Renal cortex interstitium (tissue), 11 donors: ENCODE data around the gene ZNF516. TPM values are rescaled to one million over a fixed set of nuclear protein-coding genes. Genes with fewer than 3 reads are reported as not detected.

Experiments used
- DNase-seq, 11 donors: peaks; one replicate each; pipeline ENCODE4 v3.0.0-alpha.2; 2013; ENCODE audit warnings: low read depth in 9 of 11, low spot score in 4 of 11; ENCODE audit errors: extremely low read depth in 1 of 11
- polyA plus RNA-seq, 3 donors: library from polyadenylated mRNA; unstranded; fragments of 120-200 nt; gene quantifications; one replicate each; pipeline ENCODE4 v1.2.1, GENCODE V29; 2013; ENCODE audit not compliant: insufficient read length in 3 of 3

Gene ZNF516
- polyA plus RNA-seq, 3 donors = 43.8 to 52.2 (median 46.7) TPM

DNA sequence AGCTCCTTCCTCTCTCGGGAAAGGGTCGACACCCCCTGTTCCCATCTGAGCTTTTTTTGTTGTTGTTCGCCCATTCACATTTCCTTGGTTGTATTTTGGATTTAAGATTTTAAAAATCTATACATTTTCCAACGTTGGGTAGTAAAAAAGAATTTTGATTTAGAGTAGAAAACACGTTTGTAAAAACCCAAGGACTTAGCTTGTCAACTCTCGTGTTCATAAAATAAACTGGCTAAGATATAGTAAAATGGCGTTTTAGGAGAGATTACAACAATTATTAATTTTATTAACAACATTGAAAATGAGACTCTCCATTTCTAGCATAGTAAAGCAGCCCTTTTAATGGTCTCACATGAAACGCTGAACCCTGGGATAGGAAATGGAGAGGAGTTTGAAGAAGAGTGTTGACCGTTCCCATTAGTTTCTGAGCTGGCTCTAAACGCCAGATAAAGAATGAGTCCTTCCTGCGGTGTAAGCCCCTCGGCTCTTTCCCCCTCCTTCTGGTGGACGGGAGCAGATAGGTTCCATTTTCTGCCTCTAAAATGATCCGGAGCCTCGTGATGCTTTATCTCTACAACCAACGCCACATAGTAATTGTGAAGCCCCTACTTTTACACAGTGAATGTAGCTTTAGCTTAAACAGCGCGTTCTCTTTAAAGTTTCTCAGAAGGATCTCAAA, 24.0 kb upstream of the ZNF516 start:
- DNase-seq = peak in 1 of 11 donors; percentile 46

DNA sequence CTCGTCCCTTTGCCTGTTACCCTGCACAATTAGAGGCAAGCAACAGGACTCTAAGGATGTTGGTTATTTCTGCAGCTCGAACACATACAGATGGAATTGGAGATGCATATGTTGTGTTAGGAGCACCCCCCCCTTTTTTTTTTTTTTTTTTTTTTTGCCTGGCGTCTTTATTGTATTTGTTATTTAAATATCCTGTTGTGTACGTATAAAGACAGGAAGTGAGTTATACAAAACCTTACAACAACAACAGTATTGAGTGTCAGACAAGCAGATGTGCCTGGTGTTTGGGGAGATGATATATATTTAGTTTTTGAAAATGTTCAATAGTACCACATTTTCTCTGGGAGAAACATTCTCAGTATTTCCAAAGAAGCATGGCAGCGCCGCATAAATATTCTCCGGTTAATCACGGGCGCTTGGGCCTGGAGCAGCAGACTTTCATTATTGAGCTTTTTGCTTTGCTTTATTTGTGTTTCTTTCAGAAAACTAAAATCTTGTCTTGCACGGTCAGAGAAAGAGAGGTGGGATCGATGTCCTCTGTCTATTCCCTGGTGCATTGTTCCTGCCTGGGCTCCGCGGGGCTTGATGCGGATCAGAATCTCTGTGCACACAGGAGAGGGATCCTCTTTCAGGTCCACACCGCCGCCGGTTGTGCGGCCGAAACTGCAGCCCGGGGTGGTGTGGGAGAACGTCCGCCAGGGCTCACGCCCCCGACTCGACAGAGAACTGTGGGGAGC, 23.2 kb upstream of the ZNF516 start:
- DNase-seq = peak in 2 of 11 donors; percentile 49 to 50

DNA sequence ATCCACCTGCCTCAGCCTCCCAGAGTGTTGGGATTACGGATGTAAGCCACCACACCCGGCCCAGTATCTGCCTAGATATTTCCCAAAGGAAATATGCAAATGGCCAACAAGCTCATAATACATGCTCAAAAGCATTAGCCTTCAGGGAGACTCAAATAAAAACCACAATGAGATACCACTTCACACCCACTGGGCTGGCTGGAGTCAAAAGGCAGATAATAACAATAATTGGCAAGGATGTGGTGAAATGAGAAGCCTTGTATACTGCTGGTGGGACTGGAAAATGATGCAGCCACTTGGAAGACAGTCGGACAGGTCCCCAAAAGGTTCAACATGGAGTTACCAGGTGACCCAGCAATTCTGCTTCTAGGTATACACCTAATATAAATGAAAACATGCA, 20.5 kb upstream of the ZNF516 start:
- no peak for DNase-seq

DNA sequence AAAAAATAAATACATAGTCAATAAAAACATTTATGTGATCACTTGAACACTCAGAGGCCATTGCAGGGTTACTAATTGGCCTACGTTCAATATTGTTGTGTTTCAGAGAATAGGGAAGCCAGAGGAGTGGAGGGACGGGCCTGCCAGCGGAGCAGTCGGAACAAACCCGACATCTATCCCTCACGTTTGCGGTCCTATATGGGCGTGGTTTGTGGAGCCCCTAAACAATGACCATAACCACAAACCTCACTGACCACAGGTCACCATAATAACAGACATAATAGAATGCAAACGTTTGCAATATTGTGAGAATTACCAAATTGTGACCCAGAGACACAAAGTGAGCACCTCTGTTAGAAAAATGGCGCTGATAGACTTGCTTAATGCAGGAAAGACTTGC, 19.5 kb upstream of the ZNF516 start:
- no peak for DNase-seq

DNA sequence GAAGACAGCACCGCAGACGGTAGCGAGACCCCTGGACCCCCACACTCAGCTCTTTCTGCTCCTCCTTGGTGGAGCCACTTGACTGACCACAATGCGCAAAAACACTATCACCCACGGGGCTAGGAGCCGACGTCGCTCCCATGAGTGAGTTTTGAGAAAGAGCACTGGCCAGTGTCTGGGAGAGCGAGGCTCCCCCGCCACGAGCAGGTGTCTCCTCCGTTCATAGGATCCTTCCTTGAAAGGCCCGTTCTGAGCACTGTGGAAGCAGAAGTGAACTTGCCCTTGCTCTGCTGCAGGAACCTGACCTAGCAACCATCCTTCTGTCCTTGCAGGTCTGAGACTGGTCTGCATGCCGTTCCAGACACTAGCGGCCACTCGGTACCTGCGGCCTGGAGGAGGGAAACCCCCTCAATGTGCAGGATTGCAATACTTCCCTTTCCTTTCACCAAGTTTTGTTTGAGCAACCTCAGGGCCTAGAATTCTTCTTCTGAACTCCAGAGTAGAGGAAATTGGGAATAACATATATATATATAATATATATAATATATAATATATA, 12.9 kb upstream of the ZNF516 start:
- DNase-seq = no peak

DNA sequence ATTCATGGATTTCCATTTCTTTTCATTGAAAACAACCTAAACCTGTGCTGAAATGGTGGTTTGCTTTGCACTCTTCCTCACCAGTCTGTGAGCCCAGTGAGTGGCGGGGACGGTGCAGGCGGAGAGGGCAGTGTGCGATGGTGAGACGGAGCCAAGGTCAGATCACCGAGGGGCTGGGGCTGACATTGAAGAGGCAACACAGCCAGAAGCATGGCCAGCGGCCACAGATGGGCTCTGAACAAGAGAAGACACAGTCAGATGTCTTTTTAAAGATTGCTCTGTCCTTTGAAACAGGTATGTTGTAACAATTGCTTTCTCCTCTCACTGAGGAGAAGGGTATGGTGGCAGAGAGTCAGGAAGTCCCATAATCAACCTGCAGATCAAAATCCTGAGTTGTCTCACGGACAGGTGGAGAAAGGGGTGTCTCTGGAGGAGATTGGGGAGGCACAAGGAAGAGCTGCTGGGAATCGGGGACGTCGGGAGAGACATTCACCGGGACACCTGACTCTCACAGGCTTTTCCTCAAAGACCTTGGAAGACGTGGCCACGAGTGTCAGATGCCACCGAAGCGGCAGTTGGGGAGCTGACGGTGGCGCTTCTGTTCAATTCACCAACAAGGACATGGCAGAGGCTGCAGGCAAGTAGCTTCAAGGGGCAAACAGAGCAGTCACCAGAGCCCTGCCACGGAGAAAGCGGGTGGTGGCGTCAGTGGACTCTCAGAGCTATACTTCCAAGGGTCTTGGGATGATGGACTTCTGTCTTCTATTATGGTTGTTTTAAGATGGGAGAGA, 12.1 kb upstream of the ZNF516 start:
- no peak for DNase-seq

DNA sequence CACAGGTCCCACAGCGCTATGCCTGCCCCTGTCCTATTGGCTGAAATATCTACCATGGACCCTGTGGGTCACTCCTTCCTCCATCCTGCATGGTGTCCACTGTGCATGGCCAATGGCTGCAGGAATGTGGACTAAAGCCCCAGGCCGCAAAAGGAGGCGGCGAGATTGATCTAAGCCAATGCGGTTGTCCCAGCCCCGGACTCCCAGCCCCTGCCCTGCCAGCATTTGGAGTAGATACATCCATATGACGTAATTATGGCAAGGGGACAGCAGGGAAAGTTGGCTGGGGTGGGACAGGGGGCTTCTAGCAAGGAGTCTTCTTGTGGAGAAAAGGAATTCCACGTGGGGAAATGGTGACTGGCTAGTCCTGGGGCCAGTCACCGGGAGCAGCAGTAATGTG, 11.4 kb upstream of the ZNF516 start:
- no peak for DNase-seq

DNA sequence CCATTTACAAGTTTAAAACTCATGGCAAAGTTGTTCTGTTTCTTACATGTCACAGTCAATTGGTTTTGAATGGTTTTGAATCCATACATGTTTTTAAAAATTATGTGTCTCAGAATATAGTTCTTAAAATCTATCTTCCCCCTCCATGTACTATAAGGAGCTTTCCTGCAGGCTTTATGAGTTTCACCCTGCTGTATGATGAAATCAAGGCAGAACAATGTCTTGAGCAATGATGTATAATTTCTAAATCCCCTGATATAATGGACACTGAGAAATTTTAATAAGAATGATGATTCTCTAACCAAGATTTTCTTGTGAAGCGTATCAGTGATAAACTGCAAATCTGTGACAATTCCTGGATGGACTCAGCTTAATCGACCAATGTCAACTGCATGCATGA, 10.6 kb upstream of the ZNF516 start:
- DNase-seq = no peak

DNA sequence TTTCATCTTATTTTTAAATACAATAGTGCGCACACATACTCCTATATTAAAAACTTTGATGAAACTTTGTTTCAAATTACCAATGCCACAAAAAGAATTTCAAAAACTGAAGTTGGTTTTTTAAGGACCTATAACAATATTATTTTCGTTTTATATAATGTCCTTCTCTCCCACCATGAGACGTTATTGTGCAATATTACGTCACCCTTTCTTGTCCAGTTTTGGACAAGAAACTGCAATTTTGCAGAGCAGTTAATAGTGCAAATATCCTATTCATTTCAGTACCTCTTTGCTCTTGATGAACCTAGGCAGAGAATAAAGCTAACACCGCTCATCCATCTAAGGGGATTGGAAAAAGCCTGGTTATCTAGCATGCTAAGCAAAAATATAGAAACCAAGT, 9.7 kb upstream of the ZNF516 start:
- no peak for DNase-seq

DNA sequence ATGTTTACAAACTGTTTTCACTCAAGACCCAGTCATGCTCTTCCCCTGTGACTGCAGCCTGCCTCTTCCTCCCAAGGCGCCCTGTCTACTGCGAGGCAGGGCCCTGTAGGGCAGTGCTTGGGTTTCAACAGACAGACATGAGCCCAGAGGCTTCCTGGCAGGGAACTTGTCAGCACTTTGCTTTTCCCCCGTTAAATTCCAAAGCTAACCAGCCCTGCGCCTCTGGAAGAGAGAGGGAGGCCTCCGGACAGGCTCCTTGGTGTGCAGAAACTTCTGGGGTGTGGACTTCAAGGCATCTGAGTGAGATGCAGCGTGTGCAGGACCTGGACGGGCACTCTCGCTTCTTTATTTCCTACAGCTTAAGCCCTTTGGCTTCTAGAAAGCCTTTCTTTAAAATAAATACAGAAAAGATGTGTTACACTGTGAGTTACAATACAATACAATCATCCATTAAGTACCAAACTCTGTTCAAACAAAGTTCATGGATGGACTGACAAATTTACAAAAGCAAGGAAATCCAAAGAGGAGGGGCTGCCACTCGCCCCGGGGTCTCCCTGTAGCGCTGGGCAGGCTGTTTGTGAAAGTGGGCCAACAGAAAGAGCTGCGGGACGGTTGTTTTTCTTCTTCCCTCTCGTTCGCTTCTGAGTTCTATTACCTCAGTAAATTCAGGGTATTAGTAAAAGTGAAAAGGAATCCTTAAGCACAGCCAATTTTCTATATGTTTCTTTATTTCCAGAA, 8.8 kb upstream of the ZNF516 start:
- DNase-seq = no peak

DNA sequence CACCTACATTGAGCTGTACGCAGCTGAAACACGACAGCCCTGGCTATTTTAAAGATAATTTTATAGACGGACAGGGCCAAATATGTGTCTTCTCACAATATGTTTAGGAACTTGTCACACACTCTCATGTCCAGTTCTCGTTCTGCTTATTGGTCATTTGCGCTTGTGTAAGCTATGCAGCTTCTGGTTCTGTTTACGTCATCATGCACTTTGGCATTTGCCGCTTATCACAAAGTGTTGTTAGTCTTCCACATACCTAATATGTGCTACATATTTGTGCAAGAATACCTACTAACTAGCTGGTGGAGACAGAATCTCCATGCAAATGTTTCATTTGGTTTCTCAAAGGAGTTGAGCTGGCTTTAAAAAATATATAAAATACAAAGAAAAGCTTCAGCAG, 7.5 kb upstream of the ZNF516 start:
- DNase-seq = no peak

DNA sequence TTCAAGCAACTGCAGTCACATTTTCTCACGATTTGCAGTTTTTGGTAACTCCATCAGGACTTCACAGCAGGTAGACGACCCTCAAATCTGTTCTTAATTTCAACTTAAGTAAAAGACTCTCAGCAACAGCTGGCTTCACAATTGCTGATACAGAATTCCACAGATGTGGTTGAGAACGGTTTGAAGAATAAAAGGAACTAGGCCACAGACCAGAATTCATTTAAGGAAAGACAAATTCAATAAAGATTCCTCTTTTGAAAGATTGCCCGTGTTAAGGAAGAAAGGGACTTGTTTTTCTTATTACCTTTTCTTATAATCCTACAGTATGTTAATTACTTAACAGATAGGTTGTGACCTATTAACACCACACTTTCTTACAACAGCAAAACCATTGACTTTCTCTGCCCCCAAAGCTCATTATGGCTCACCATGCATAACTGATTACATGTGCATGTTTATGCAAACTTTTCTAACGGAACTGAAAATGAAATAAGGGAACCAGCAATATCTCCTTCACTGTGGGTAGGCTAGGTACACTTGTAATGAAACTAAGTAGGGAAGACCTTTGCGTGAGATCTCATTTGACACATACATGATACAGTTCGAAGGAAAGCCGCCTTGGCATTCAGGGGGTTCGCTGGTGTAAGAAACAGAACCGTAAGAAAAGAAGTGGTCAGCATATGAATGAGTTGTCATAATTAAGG, 4.7 kb upstream of the ZNF516 start:
- DNase-seq = no peak

DNA sequence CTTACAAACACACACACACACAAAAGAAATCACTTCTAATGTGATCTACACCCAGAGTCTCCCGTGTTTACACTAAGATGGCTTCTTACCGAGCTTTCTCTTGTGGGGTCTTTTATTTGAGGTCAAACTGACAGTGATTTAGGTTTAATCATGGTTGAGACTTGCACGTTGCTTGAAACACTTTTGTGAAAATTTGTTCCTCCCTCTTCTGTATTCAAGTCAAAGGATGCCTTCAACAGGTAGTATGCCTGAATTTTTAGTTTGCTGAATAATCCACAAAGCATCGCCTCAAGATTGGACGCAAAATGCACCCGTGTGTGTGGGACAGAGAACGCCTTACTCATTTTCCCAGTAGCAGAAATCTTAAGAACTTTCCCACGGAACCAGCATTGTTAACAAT, 4.0 kb upstream of the ZNF516 start:
- no peak for DNase-seq

DNA sequence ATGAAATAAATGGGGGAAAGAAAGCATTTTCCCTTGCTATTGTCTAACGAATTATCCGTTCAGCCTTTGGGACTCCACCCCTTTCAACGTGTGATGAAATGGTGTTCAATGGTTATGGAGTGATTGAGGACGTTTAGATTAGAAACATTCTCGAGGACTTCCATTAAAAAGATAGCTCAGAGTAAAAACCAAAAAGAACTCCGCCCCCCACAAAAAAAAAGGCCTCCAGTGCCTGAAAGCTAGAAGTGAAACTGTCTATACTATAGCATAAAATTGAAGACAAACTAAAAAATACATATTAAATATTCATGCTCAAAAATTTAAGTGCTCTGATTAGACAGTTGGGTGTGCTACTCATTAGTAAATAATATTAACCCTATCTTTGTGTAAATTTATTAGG, 3.0 kb upstream of the ZNF516 start:
- no peak for DNase-seq

DNA sequence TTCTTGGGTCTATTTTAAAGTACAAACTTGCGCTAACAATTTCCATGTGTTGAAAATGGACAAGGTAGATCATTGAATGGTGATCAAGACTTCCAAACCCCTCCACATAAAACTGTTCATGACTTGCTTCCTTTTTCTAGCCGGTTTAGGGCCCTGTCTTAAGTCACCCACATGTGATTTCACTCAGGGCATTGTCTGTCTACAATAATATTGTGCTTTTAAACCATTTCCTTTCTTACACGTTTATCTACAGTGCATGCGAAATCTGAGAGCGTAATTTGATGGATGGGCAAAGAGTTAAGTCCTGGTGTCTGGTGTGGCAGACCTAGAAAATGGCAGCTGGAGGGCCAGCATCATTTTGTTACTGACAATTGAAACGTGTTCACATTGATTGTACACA, 2.0 kb upstream of the ZNF516 start:
- no peak for DNase-seq

DNA sequence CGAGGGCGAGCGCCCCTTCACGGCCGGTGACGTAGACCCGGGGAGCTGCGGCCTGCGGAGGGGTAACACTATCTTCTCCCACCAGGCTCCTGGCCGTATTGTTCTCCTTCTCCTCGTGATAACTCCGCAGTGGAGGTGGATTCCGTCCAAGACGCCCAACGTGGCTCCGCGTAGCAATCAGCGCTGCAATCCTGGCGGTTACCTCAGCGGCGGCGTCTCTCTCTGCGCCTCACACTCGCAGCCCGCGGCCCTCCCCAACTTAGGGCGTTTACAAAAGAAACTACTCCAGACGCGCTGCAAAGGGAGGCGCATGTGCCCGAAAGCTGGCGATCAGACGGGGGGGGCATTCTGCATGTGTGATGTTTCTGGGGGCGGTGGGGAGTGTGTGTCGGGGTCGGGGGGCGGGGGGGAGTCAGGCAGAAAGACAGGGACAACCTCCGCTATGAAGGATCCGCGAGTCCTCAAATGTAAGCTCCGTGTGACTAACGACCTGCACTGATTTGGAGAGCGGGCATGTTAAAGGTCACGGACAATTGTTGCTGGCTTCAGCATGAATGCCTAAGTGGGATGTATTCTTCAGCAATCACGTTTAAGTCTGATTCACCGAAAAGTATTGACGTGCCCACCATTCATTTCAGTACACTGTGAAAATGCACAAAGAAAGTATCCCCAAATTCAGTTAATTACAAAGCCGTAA, 1.3 kb upstream of the ZNF516 start:
- peak in 3 of 11 donors; percentile 58 to 70 (median 63) for DNase-seq

DNA sequence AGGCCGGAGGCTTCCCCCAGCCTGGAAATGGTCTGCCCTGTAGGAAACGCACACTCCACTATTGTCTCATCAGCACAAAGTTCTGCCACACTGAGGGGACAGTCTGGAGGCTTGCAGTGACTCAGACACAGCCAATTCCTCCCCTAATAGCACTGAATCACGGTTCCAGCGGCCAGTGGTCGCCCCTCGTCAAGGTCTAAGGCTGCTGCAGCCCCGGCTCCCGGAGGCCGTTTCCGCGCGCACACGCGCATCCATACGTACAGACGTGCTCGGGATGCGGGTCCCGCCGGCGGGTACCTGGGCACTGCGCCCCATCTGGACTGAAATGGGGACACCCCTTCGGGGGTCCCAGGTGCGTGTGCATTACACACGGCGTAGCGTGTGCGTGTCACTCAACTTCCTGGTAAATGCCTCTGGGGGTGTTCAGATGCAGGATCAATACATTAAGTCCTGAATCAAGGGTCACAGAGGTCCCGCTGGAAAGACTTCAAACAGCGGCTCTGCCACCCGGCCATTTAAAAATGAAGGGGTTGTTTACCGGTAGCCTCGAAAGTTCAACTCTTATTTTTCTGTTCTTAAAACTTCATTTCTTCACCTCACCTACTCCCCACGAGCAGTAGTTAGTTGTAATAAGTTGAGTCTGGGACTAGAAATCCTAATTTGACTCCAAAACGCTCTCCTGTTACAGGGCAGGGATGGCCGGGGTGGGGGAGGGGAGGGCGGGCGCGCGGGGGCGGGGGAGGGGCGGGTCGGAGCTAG, 572 bp upstream of the ZNF516 start:
- DNase-seq = peak in 3 of 11 donors; percentile 44 to 63 (median 45)
